ENCODE results near the gene ZNF585A.

The ZNF585A gene

GRCh38 chr19:37098570-37098969, 73.9 kb downstream of the ZNF585A start:
- Histone ChIP-seq H3K36me3 (ENCODE audit: control insufficient read depth, insufficient read depth, low read length) (peaks cover 48% of the 10 kb centered on the region), H3K27ac (ENCODE audit: insufficient read depth, low read depth, low read length, poor library complexity, severe bottlenecking) (no peak overlapping the region), H3K4me3 (ENCODE audit: insufficient read depth, low read depth, low read length) (no peak overlapping the region), H3K4me1 (ENCODE audit: control insufficient read depth, insufficient read depth, low read length) (no peaks in the 10 kb centered on the region), H3K27me3 (ENCODE audit: control insufficient read depth, insufficient read depth, low read length, poor library complexity, severe bottlenecking) (no peaks in the 10 kb centered on the region), H3K9me3 (ENCODE audit: control insufficient read depth, low read length) (peaks cover 6% of the 10 kb centered on the region)
- 100% methylated on average over 1 of the region's 1 CpG; no CpG with 5 or more reads in 1 of the 2 experiments for WGBS, 2 experiments

GRCh38 chr19:37095859-37096258, 76.6 kb downstream of the ZNF585A start:
- Histone ChIP-seq H3K4me1 (ENCODE audit: control insufficient read depth, insufficient read depth, low read length) (no peaks in the 10 kb centered on the region), H3K36me3 (ENCODE audit: control insufficient read depth, insufficient read depth, low read length) (peaks cover 63% of the 10 kb centered on the region), H3K27ac (ENCODE audit: insufficient read depth, low read depth, low read length, poor library complexity, severe bottlenecking) (no peak overlapping the region), H3K27me3 (ENCODE audit: control insufficient read depth, insufficient read depth, low read length, poor library complexity, severe bottlenecking) (no peaks in the 10 kb centered on the region), H3K4me3 (ENCODE audit: insufficient read depth, low read depth, low read length) (no peak overlapping the region), H3K9me3 (ENCODE audit: control insufficient read depth, low read length) (peaks cover 6% of the 10 kb centered on the region)
- 60 to 83% methylated on average over 1 of the region's 1 CpG for WGBS, 2 experiments

Data from ectodermal cell (in vitro differentiated cells).